Measurements from ENCODE around the gene GPNMB. TPM values are rescaled to one million over a fixed set of nuclear protein-coding genes. Genes with fewer than 3 reads are reported as not detected.

Gene GPNMB
- polyA plus RNA-seq, 3 donors: 1.3 to 3.0 (median 1.5) TPM

- H3K36me3 ChIP-seq (replicated peaks in 1 of 2; ENCODE audit: control insufficient read depth in 1 of 2, insufficient read depth in 2 of 2, low read length in 2 of 2): peaks cover 0 to 10% of the 10 kb centered on the region in 2 donors
- intact Hi-C loops (cut with micrococcal nuclease): no loop called here
- Mint-ChIP-seq H3K9me3 (peaks cover 0 to 7% (median 0%) of the 10 kb centered on the region in 7 donors), H3K27ac (no peak overlapping the region), H3K36me3 (peaks cover 12% of the 10 kb centered on the region in 2 donors), H3K27me3 (ENCODE audit: low read depth in 3 of 3) (peaks cover 0 to 3% (median 0%) of the 10 kb centered on the region in 3 donors), H3K4me3 (no peak overlapping the region), H3K4me1 (no peaks in the 10 kb centered on the region)
- H3K27ac ChIP-seq (ENCODE audit: low read depth in 1 of 2, low read length in 2 of 2): no peak overlapping the region
- H3K27me3 ChIP-seq (ENCODE audit: control insufficient read depth in 2 of 2, insufficient read depth in 2 of 2, low read length in 2 of 2): no peaks in the 10 kb centered on the region
- no peak for DNase-seq
- no peak for TF ChIP-seq CTCF (IDR thresholded peaks at IDR 0.05)
- no peaks in the 10 kb centered on the region for H3K9me3 ChIP-seq (replicated peaks in 1 of 2; ENCODE audit: control insufficient read depth in 1 of 2, insufficient read depth in 1 of 2, low read length in 2 of 2)
- no peak overlapping the region for H2AFZ ChIP-seq (ENCODE audit: insufficient read depth, low read depth, low read length, poor library complexity, severe bottlenecking)
- WGBS (ENCODE audit: insufficient coverage): 66% methylated on average over 6 of the region's 7 CpGs
- no peak overlapping the region for H3K4me3 ChIP-seq (replicated peaks in 1 of 3; ENCODE audit: low read depth in 2 of 3, low read length in 3 of 3)
- H3K4me1 ChIP-seq (ENCODE audit: control insufficient read depth in 1 of 2, insufficient read depth in 2 of 2, low read length in 2 of 2): no peaks in the 10 kb centered on the region
- H3K9ac ChIP-seq (ENCODE audit: insufficient read depth, low read length, poor library complexity, severe bottlenecking): no peak overlapping the region
- H4K20me1 ChIP-seq (ENCODE audit: insufficient read depth, low read length): no peaks in the 10 kb centered on the region
- H3K4me2 ChIP-seq (replicated peaks; ENCODE audit: extremely low read depth, low read length, poor library complexity, severe bottlenecking): no peak overlapping the region
- H3K79me2 ChIP-seq (ENCODE audit: insufficient read depth, low read length): no peaks in the 10 kb centered on the region
These were observed 68.8 kb downstream of the GPNMB start for GRCh38 chr7:23315366-23315765.

Other genes starting within 250 kb of the GPNMB start
- 10 to 100 TPM in 2 of 3 donors, 1 to 10 TPM in 1; 4.7 to 12.7 (median 12.1) TPM for gene HYCC1, start 232.6 kb upstream of the GPNMB start, polyA plus RNA-seq
- gene KLHL7, start 141.0 kb upstream of the GPNMB start, polyA plus RNA-seq: 10 to 100 TPM; 15.5 to 21.0 (median 17.4) TPM
- 10 to 100 TPM; 26.3 to 54.6 (median 28.5) TPM for gene NUP42, start 64.7 kb upstream of the GPNMB start, polyA plus RNA-seq
- gene MALSU1, start 52.6 kb downstream of the GPNMB start, polyA plus RNA-seq: 10 to 100 TPM; 16.8 to 41.5 (median 41.4) TPM
- 1 to 10 TPM in 2 of 3 donors, under 1 TPM in 1; 0.60 to 5.3 (median 3.2) TPM for gene IGF2BP3, start 223.7 kb downstream of the GPNMB start, polyA plus RNA-seq